SH-SY5Y (cell line): Measurements from ENCODE around the gene LMBR1.

ENCODE experiments used
- GATA2 ChIP-seq: IDR thresholded peaks from 2 replicates; pipeline ENCODE4 v1.6.1; 2011; ENCODE audit warnings: mild to moderate bottlenecking, low read depth, low read length
- GATA3 ChIP-seq: IDR thresholded peaks from 2 replicates; pipeline ENCODE4 v1.6.1; 2011; ENCODE audit warnings: low read depth, mild to moderate bottlenecking, low read length, moderate library complexity

GRCh38 chr7:156731651-156732050 lies 161.3 kb downstream of the LMBR1 start:
- TF ChIP-seq GATA3 (no peak), GATA2 (no peak)
